ENCODE results near the gene CCL7.

CCL7 gene

DNA sequence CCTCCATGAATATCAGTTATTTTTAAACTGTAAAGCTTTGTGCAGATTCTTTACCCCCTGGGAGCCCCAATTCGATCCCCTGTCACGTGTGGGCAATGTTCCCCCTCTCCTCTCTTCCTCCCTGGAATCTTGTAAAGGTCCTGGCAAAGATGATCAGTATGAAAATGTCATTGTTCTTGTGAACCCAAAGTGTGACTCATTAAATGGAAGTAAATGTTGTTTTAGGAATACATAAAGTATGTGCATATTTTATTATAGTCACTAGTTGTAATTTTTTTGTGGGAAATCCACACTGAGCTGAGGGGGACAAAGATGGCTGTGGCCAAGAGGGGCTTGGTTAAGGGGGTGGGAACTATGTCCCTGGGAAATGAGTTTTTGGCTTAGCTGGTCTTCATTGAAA lies 17.9 kb downstream of the CCL7 start:
- DNase-seq (ENCODE audit: low read depth): no peak

DNA sequence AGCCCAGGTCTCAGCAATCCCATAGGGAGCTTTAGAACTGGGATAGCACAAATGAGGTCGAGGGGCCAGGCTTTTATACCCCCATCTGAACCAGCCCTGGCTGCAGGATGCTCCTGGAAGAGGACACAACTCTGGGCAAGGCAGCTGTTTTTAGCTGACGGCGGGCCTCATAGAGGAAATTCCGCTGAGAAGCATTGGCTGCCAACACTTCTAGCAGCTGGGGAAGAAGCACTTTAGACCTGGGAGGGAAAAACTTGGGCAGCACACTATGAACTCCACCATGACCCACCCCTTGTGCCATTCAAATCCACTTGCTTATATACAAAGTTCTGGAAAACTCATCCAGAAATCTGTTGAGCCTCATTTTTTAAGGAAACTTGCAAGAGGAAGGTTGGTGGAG lies 20.6 kb downstream of the CCL7 start:
- no peak for DNase-seq (ENCODE audit: low read depth)

DNA sequence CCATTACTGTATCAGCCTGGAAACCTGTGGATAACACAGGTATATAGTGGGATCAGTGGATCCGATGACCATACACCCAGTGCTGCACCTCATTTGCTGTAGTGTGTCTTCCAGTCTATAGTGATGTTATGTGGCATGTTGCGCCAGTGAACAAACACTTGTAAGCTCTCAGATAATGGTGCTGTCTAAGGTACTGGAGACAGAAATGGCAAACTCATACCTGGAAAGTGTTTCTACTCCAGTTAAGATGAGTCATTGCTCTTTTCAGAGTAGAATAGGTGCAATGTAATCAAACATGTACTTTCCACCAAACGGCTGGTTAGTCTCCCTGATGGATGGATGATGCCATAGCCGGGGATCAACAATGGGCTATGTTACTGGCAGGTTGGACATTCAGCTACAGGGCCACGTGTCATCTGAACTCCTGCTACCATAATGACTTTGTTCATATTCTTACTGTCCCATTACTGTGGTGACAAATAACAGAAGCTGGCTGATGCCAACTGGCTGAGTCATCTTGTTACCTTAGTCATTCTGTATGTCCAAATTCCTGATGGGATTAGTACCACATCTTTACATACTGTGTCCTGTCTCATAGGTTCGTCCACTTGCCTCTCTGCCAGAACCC lies 21.8 kb downstream of the CCL7 start:
- DNase-seq (ENCODE audit: low read depth): no peak

DNA sequence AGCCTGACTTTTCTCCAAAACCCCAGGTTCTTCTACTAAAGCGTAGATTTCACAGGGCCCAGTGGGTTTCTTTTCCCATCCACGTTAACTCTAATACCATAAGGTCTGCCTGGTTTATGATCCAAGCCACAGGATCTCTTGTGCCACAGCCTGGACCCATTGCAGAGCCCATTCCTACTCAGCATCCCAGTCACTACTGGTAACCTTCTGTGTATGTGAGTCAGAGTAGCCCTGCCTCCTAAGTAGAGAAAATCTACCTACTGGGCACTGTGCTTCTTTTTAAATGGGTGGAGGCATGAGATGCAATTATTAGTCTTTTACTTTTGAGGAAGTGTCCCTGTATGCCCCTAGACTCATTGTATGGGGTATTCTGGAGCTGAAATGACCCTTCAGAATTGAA lies 29.0 kb downstream of the CCL7 start:
- no peak for DNase-seq (ENCODE audit: low read depth)

DNA sequence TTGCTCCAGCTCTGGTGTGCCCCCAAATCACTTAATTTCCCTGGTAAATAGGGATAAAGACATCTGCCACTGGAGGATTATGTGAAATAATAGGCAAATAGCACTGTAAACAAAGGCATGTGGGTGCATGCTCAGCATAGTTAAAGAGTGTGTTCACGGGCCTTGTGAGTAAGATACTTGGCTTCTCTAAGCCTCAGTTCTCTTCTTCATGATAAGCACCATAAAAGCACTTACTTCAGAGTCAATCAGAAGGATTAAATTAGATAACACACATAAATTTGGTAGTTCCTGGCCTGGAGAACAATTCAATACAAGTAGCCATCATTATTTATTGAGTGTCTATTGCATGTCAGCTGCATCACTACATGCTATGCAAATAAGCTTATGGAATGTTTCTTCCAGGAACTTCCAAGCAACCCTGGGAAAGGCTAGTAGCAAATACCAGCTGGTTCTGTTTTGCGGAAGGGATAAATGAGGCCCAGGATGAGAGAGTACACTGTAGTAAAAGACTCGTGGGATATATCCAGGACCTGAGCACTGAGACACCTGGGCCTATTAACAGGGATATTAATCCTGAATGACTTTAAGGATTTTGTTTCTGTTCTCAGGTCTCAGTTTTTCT lies 30.0 kb downstream of the CCL7 start:
- DNase-seq (ENCODE audit: low read depth): peak; percentile 71

DNA sequence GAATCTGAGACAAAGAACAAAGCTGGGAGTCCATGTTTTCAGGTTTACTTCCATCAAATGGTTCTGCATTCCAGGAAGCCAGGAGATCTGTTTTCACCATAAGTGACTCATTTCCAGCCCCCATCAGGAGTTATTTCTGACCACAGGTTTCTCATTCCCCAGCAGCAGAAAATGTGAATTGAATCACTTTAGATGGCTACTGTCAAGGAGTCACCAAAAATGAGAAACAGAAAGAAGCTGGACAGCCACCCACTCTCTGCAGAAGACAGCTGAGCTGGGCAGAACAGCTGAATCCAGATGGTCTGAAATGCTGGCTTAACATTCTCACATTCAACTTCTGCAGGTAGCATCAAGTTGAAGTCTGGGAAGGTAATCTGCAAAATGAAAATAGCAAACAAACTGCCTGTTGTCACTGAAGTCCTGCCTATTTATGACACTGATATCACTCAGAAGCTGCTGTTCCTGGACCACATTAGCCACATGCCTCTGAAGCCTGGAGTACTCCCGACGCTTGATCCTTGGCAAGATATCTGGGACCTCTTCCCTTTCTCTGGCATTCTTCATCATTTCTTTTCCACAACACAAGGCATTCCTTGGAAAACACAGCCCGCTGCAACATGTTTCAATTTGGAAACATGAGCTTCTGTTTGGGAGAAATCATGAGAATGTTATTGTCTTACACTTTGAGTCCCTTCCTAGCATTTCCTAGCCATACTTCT lies 30.8 kb downstream of the CCL7 start:
- no peak for DNase-seq (ENCODE audit: low read depth)

DNA sequence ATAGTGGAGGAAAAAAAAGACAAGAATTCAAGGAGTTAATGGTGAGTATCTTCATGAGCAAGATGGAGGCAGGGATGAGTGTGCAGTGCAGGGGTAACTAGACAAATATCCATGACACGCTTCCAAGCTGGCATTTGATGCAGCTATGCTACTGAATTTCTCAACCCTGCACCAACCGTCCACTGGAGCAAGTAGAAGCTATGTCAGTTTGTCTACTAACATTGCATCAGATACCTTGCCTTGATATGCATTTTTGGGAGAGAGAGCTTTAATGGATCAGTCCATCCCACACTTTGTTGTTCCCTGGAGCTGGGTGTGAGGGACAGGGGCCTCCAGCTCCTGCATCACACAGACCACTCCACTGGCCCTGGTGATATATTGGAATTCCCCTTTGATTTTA lies 32.0 kb downstream of the CCL7 start:
- no peak for DNase-seq (ENCODE audit: low read depth)

DNA sequence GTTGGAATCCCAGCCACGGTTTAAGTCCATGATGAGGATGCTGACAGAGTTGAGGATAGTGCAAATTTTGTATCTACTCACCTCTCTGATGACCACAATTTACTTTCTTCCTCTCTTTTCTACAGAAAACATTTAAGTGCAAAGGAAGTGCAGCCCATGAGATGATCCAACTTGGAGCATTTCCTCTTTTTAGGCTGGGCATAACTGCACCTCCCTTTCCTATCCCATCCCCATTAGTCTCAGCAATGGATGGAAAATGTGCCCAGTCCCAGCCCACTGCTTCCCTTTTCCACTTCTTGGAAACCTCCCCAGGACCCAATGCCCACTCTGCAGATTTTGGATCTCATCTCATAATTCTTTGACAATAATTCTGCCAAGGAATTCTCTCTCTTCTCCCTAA lies 32.6 kb downstream of the CCL7 start:
- no peak for DNase-seq (ENCODE audit: low read depth)

DNA sequence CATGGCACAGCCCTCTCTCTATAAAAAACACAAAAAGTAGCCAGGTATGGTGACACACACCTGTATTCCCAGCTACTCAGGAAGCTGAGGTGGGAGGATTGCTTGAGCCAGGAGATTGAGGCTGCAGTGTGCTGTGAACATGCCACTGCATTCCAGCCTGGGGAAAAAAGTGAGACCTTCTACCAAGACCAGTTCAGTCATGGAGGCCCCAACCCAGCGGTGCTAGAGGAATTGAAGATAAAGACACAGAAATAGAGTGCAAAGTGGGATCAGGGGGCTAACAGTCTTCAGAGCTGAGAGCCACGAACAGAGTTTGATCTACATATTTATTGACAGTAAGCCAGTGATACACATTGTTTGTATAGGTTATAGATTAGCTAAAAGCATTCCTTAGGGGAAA lies 33.6 kb downstream of the CCL7 start:
- DNase-seq (ENCODE audit: low read depth): no peak

DNA sequence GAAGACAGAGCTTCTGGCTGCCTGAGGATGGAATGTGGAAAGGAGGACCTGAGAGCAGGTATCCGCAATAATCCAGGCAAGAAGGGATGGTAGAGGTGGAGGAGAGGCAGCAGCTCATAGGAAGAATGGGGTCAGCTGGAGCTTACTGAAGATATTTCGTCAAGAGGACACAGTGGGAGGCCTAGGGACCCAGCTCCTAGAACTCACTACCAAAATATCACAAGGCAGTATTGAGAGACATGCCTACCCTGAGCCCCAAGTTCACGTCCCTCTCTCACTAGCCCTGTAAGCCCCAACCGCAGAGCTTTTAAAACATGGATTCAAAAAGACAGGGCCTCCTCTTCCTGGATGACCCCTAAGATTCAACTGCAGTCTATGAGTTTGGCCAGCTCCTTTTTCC lies 35.0 kb downstream of the CCL7 start:
- DNase-seq (ENCODE audit: low read depth): no peak

DNA sequence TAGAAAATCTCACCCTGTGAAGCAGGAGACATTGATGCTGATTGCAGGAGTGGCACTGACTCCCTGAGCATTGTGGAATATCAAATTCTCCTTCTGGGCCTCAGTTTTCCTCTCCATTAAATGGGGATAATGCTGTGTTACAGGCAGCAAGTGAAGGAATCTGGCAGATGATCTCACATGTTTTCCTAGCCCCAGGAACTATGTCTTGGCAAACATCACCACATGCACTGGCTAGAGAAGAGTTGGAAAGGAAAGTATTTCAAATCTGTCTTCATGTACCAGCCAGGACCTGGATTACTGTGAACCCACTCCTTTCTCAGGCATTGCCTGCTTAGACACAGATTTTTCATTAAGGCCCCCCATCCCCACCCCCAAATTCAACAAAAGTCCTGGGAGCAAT lies 35.6 kb downstream of the CCL7 start:
- no peak for DNase-seq (ENCODE audit: low read depth)

DNA sequence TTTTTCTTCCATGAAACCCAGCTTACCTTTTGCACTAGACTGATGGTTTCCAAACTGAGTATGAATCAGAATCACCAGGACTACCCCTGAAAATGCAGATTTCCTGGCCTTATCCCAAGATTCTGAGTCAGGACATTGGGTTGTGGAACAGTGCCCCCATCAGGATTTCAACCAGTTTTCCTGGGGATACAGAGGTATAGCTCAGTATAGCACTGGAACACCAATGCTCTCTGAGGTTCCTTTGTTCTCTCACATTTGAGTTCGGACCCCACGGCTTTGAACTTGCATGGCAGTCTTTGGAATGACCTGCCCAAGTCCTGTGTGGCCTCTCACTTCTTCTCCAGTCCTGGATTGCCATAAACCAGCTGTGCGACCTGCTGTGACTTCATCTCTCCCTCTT lies 36.4 kb downstream of the CCL7 start:
- DNase-seq (ENCODE audit: low read depth): no peak

DNA sequence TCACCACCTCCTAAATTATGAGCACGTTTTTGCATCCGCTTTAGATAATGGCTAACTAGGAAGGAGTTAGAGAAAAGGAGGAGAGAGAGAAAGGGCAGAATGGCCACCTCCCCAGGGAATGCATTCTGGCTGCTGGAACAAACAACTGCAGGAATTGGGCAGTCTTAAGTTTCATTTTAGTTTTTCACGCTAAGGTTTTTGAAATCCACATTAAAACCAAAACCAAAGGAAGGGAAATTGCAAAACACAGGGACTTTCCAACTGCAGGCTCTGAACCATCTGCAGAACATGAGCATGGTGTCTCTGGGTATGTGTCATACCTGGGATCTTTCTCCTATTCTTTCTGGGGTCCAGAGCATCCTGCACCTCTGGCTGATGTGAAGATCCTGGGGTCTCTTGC lies 37.1 kb downstream of the CCL7 start:
- no peak for DNase-seq (ENCODE audit: low read depth)

DNA sequence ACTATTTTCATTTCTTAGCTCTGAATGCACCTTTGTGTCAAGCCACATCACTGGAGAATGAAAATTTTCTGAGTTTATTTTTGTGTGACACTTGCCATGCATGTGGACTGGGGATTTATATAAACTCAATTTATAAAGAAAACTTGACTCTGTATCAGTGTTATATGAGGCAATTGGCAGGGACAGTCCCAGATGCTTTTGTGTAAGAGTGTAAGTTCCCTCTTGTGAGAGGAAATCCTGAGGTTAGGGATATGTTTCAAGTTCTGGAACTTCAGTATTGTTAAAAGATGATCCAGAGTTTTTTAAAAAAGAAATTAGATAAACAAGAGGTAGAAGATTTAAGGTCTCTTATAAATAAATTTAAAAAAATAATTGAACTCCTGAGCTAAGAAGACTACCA lies 38.4 kb downstream of the CCL7 start:
- DNase-seq (ENCODE audit: low read depth): no peak

DNA sequence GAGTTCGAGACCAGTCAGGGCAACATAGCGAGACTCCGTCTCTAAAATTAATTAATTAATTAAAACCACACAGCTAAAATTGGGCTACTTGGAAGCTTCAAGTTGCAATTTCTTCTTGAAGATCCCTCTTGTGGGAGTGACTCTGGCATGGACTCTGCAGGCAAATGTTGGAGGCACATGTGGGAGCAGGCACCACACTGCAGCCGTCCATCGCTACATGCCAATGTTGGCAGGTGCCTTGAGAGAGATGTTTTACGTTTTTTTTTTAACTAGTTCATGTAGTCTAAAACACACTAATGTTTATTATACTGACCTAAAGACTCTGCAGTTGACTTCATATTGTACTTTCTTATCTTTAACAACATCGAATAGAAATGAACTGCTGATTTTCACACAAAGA lies 41.3 kb downstream of the CCL7 start:
- DNase-seq (ENCODE audit: low read depth): no peak

DNA sequence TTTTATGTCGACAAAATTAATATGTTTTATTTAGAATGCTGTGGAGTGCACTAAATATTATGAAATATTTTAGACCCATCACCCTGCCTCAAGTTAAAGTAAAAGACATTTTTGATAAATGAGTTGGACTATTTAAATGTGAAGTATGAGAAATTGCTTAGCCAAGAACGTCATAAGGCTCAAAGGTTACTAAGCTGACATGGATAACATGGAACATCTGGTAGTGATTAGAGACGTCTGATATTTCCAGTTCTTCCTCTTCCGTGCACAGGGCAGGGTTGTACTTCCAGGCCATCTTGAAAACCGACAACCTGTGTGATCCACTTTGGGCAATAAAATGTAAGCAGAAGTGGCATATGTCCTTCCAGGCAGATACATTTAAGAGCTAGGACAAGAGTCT lies 42.1 kb downstream of the CCL7 start:
- no peak for DNase-seq (ENCODE audit: low read depth)

DNA sequence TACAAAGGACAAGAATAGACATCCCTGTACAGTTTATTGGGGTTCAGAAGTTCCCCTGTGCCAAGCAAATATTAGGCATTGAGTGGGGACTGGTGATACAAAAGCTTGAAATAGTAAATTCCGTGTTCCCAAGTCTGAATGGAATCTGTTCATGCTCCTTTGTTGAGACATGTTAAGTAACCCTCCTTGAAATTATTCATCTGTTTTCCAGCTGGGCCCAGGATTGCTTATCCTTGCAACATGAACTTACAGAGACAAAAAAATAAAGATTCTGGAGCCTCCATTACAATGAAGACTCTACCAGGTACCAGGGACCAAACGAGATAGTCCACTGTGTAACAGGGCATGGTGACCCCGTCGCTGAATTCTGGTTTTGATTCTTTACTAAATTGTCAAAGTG lies 43.1 kb downstream of the CCL7 start:
- DNase-seq (ENCODE audit: low read depth): no peak

DNA sequence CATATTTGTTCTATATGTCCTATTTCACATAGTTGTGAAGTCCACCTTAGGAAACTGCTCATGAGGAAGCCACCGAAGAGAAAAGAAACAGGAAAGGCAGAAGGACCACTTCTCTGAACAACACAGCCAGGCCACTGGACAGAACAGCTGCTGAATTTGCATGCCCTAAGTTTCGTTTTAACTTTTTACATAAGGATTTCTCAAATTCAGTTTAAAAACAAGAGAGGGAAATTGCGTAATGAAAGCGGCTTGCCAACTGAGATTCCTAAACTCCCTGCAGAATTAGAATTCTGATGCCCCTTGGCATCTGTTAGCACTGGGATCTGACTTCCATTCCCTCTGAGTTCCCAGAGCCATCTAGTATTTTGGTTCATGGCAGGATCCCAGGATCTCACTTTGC lies 44.3 kb downstream of the CCL7 start:
- no peak for DNase-seq (ENCODE audit: low read depth)

DNA sequence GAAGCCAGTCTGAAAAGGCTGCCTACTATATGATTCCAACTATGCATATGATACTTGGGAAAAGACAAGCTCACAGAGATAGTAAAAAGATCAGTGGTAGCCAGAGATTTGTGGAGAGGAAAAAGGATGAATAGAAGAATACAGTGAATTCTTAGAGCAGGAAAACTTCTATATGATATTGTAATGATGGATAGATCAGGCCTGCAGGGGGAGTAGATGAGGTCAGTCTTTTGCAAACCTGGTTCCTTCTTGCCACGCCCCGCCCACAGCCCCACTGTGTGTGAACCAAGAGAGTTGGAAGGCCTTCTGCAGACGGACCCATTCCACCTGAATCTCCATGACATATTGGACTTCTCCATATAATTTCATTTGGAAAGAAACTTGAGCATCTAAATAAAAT lies 48.5 kb downstream of the CCL7 start:
- no peak for DNase-seq (ENCODE audit: low read depth)

DNA sequence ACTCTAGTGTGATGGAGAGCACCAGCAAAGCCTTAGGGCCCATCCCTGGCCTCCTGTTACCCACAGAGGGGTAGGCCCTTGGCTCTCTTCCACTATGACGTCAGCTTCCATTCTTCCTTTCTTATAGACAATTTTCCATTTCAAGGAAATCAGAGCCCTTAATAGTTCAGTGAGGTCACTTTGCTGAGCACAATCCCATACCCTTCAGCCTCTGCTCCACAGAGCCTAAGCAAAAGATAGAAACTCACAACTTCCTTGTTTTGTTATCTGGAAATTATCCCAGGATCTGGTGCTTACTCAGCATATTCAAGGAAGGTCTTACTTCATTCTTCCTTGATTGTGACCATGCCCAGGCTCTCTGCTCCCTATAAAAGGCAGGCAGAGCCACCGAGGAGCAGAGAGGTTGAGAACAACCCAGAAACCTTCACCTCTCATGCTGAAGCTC lies 49.0 kb downstream of the CCL7 start, which contains the start of gene CCL8:
Gene CCL8 (plus strand): TSS at position 397 of the 445 bp plus-strand sequence. CDS start 67 bp downstream, outside the sequence.
- DNase-seq (ENCODE audit: low read depth): no peak
